Activated effector memory CD4-positive, alpha-beta T cell treated with anti-CD3 and anti-CD28 coated beads, Interleukin-2, amount 50 U/mL, for 16 hours (primary cell): Measurements from ENCODE around the gene HPSE.
"Not testable (repeated sequence)": the region's sequence is repeated elsewhere in the genome, so short reads cannot be mapped to it uniquely, and the experiment has no call there.

Experiments
- DNase-seq: peaks from one replicate; pipeline ENCODE4 v3.0.0-alpha.2; 2020

HPSE gene

DNA sequence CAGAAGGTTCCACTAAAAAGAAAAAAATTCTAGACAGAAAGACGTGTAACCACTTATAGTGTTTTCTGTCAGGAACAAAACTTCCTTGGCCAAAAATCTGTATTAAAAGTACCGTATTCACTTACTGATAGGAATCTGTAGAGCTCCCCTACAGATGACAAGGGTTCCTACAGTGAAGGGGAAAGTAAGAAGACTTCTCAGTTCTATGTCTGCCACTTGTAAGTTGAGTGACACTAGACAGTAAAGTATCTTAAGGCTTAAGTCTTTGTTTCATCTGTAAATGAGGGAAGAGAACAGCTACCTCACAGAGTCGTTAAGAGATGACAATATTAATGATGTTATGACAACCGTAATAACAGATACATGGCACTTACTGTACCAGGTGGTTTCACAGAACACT lies 53.3 kb downstream of the HPSE start:
- DNase-seq, result no peak

- no peak for DNase-seq
These were observed 58.2 kb downstream of the HPSE start for GRCh38 chr4:83276299-83277040.

GRCh38 chr4:83273926-83274325 lies 60.7 kb downstream of the HPSE start:
- DNase-seq, result not testable (repeated sequence)

DNA sequence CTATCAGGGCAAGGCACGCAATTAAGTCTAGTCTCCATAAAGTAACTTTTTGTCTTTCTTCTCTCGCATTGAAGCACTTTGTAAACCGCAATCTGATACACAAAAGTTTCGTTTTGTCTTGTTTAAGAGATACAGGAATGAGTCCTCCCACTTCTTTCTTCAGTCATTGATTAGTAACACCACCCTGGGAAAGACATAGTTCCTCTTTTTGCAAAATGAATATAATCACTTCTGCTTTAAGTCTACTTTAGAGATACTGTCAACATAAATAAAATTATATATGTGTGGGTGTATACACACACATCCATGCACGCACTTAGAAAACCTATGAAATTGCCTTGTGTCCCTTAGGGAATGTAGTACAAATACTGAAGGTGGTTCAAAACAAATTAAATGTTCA lies 61.7 kb downstream of the HPSE start:
- no peak for DNase-seq

DNA sequence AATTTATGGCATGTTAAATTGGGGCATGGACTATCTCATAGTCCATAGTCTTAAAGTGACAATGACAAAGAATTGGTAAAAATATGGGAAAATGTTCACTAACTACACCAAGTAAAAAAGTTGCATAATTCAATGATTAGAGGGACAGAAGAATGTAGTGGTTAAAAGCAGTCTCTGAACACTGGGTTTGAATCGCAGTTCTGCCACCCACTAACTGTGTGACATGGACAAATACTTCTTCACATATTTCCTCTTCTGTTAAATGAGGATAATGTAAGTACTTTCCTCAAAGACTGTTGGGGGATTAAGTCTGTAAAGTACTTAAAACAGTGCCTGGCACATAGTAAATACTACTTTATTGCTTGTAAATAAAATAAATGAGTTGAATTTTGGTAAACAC lies 65.4 kb downstream of the HPSE start:
- no peak for DNase-seq

DNA sequence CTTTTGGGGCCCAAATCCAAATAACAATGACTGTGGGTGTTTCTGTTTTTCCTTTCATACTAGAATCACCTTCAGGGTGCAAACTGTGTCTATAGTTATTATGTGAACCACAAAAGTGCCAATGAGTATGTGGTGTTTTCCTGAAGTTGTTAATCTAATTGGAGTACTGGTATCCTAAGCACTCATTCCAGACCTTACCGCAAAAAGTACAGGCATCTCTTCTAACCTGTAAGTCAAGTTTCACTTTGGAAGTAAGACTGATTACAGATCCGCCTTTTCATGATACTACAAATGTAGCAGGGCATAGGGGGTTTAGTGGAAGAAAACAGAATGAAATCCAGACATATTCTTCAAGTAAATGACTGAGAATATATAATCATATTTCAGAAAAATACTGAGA lies 66.2 kb downstream of the HPSE start:
- no peak for DNase-seq

GRCh38 chr4:83267830-83268475 lies 66.7 kb downstream of the HPSE start:
- no peak for DNase-seq

DNA sequence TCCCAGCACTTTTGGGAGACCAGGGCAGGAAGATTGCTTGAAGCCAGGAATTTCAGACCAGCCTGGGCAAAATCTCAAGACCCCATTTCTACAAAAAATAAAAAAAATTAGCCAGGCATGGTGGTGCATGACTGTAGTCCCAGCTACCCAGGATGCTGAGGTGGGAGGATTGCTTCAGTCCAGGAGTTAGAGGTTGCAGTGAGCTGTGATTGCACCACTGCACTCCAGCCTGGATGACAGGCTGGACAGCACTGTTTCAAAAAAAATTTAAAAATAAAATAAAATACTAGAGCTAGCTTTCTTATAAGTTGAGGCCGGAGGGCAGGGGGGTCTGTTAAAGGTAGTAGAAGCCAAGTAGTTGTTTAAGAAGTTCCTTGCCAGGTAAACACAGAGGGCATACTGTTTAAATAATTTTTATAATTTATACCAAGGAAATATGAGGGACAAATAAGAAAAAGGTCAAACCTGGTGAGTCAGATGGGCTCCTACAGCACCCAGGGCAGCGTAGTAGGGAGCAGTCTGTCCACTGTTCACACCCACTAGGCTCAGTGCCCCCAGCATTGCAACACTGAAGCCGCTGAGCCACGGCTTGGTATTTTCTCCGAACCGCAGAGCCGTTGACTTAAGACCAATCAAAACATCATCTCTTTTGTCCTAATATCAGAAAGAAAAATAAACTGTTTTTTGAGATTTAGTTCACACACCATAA lies 67.4 kb downstream of the HPSE start:
- DNase-seq, result no peak

DNA sequence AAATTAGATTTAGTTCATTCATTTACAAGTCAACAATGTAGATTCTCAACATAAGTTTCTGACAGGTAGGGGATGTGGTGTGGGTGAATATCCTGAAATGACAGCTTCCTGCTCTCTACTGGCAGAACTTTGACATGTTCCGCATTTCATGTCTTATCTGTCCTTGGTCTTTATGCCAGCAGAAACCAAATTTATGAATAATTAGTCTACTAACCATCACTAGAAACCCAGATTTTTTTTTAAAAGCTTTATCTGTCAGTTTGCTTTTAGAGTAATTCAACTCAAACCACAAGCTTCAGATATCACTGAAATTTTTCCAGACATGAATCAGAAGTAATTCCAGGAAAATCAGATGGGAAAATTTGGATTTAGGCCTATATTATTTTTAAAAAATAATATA lies 68.0 kb downstream of the HPSE start:
- no peak for DNase-seq

DNA sequence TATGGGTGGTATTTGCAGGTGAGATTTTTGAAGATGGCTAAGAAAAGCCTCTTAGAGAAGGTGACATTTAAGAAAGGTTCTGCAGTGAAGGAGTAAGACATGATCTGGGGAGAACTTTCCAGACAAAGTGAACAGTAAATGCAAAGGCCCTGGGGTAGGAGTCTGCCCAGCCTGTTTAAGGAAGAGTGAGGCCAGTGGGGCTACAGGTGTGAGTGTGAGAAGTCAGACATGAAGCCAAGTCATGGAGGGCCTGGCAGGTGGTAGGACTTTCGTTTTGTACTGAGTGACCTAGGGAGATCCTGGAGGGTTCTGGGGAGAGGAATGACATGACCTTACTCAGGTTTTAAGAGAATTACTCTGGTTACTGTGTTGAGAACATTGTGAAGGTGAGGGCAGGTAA lies 71.5 kb downstream of the HPSE start:
- no peak for DNase-seq

GRCh38 chr4:83262682-83263081 lies 72.0 kb downstream of the HPSE start:
- no peak for DNase-seq

GRCh38 chr4:83261307-83261706 lies 73.3 kb downstream of the HPSE start:
- DNase-seq, result no peak

GRCh38 chr4:83259586-83259985 lies 75.1 kb downstream of the HPSE start:
- DNase-seq, result no peak

DNA sequence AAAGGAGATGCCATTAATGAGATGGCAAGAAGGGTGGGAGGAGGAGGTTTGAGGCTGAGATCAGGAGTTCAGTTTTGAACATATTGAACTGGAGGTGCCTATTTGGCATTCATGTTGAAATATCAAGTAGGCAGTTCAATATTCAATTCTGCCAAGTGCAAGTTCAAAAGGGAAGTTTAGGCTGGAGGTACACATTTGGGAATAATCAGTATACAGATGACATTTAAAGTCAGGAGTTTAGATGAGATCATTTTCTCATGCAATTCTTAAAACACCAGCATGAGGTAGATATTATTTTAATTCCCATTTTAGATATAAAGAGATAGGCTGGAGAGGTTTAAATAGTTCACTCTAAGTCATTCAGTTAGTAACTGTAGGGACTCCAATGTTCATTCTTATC lies 76.2 kb downstream of the HPSE start:
- DNase-seq, result no peak

DNA sequence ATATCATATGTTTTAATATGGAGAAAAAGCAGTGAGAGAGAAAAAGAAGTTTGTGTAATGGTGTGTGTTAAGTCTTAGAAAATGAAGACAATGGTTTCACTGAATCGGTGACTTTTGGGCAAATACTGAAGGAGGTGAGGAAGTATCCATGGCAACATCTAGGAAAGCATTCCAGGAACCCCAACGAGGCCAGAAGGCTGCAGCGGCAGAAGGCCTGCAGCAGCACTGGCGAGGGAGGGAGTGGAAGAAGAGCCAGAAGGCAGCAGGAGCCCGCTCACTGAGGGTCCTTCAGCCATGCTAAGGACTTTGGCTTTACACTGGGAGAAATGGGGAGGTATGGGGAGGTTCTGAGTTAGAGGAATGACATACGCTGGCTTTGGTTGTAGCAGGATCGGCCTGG lies 76.8 kb downstream of the HPSE start:
- DNase-seq, result no peak

GRCh38 chr4:83255584-83255983 lies 79.1 kb downstream of the HPSE start:
- DNase-seq, result no peak

GRCh38 chr4:83252782-83253405 lies 81.8 kb downstream of the HPSE start:
- peak; percentile 85 for DNase-seq

GRCh38 chr4:83251447-83251830 lies 83.2 kb downstream of the HPSE start:
- DNase-seq, result no peak

DNA sequence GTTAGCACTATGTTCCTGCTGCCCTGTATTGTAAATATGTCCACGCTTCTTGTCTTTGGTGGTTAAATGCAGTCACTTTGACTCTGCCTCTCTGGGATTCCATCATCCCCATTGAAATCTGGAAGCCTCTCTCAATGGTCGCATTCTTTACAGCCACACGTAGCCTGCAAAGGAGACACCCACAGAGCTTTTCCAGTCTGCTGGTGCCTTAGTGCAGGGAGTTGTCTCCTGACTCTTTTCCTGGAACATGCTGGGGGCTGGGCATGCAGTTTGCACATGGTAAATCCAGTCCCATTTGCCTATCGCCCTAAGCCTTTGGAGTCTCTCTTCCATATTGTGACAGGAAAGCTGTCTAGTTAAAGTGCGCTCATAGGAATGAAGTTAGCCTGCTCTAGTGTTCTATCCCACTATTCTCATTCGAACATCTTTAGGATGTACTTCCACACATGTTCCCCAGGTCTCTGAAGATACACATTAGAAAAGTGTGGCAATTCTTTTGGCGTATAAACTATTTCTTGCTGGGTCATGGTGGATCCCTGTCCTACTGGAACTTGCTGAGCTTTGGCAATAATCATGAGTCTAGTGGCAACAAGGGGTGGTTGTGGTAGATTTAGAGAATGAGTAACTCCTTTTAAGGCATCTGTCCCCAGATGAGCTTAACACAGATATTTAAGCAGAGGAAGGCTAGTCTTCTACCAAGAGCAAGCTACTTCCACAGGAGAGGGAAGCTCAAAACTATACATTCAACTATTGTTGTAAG lies 83.8 kb downstream of the HPSE start:
- DNase-seq, result no peak

DNA sequence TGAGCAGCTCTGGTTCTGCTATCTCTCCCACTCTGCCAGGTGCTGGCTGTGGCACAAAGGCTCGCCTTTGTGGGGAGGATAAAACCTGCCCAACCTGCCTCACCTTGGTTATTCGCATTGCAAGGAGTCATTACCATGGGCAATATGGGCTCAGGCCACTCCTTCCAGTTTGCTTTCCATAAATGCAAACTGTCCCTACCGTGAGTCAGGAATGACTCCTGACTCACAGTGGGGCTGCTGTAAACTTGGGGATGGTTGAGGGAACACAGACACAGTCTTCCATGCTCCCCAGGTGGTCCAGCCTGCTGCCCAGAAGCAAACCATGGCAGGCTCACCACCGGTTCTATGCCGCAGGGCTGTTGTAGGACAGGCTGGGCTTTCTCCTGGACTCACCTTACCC lies 86.2 kb downstream of the HPSE start:
- no peak for DNase-seq

DNA sequence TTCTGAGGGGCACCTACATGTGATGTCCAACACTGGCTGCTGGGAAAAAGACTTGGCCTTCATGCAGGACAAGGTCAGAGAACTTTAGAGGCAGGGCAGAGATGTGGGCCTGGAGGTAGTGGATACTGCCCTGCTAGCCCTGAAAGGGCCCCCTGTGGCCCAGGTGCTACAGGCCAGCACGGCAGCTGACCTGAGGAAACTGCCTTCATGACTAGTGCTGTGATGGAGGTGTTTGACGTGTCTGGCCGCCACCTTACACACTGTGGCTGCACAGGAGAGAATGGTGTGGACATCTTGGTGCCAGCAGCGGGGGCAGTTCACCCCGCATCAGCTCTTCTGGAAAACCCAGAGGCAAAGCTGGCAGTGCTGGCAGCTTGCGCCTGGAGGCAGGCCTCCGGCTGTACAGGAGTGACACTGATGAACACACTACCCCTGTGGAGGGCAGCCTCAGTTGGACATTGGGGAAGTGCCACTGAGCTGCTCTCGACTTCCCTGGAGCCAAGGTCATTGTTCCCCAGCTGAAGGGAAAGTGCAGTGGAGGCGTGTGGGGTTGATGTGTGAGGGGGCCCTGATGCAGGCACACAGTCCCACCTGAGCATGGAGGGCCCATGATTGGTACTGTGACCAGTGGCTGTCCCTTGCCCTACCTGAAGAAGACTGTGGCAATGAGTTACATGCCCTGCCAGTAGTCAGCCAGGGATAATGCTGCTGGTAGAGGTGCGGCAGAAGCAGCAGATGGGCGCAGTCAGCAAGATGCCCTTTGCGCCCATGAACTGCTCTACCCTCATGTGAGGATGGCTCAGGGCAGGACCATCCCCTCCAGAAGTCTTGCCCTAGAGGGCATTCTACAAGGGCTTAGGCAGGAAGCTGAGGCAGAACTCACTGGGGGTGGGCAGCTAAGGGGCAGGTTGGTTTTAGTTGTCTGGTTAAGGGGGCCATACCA lies 87.0 kb downstream of the HPSE start:
- no peak for DNase-seq
